SKM-1 (cell line): ENCODE results near the gene MLXIP.

Source experiments
- DNase-seq: peaks from one replicate; lab custom pipeline; 2025; ENCODE audit not compliant: unreplicated experiment; lab: John Stamatoyannopoulos, UW

Gene MLXIP

GRCh38 chr12:122124370-122124769 is 45.8 kb downstream of the MLXIP start:
- no peak for DNase-seq

GRCh38 chr12:122125452-122126341 is 47.1 kb downstream of the MLXIP start:
- no peak for DNase-seq

- no peak for DNase-seq
These were observed 47.7 kb downstream of the MLXIP start for GRCh38 chr12:122126342-122126635.

- DNase-seq = no peak
These were observed 48.4 kb downstream of the MLXIP start for GRCh38 chr12:122126713-122127597.

GRCh38 chr12:122127839-122128238 is 49.3 kb downstream of the MLXIP start:
- DNase-seq = no peak

- no peak for DNase-seq
These were observed 49.9 kb downstream of the MLXIP start for GRCh38 chr12:122128481-122128880.

GRCh38 chr12:122129131-122129530 is 50.6 kb downstream of the MLXIP start:
- DNase-seq = no peak

- DNase-seq = no peak
These were observed 51.6 kb downstream of the MLXIP start for GRCh38 chr12:122130150-122130549.

- no peak for DNase-seq
These were observed 54.8 kb downstream of the MLXIP start for GRCh38 chr12:122133192-122133950.

GRCh38 chr12:122135437-122136031 is 57.0 kb downstream of the MLXIP start:
- no peak for DNase-seq

- no peak for DNase-seq
These were observed 58.7 kb downstream of the MLXIP start for GRCh38 chr12:122137229-122137628.

GRCh38 chr12:122137681-122138080 is 59.1 kb downstream of the MLXIP start:
- DNase-seq = no peak

GRCh38 chr12:122138181-122138580 is 59.6 kb downstream of the MLXIP start:
- no peak for DNase-seq

- DNase-seq = no peak
These were observed 60.1 kb downstream of the MLXIP start for GRCh38 chr12:122138616-122139015.

- DNase-seq = no peak
These were observed 60.7 kb downstream of the MLXIP start for GRCh38 chr12:122139266-122139665.

- DNase-seq = no peak
These were observed 61.4 kb downstream of the MLXIP start for GRCh38 chr12:122139941-122140340.

- DNase-seq = no peak
These were observed 62.1 kb downstream of the MLXIP start for GRCh38 chr12:122140467-122141257.

GRCh38 chr12:122141911-122142725 is 63.6 kb downstream of the MLXIP start:
- no peak for DNase-seq

GRCh38 chr12:122142857-122143256 is 64.3 kb downstream of the MLXIP start:
- DNase-seq = no peak
